Measurements from ENCODE around the gene KPNA6.

Gene KPNA6

GRCh38 chr1:32179443-32180185 lies 71.8 kb downstream of the KPNA6 start, which contains the start of gene TXLNA:
Gene TXLNA, plus strand, starts transcription at chr1:32179675. Its CDS starts 671 bp downstream, at chr1:32180346.
- Mint-ChIP-seq H3K36me3 (peaks cover 40% of the 10 kb centered on the region), H3K4me3 (peak within 1 kb of the TSS; percentile 91), H3K9me3 (no peaks in the 10 kb centered on the region), H3K27ac (peak within 1 kb of the TSS; percentile 94), H3K27me3 (peaks cover 4% of the 10 kb centered on the region), H3K4me1 (peaks cover 47% of the 10 kb centered on the region)
- CTCF ChIA-PET: interaction anchor here (0.6 to 1.2 kb wide), 3 partner anchors 20 to 36 kb away, joined by 3 to 7 read pairs (median 4); no protein-coding TSS in a partner anchor
- peak; percentile 93 for DNase-seq

- peaks cover 53% of the 10 kb centered on the region for H3K4me1 Mint-ChIP-seq
- CTCF ChIA-PET: interaction anchor here (0.6 to 1.5 kb wide), 5 partner anchors 16 to 192 kb away, joined by 3 to 7 read pairs (median 3); no protein-coding TSS in a partner anchor
- DNase-seq: peak; percentile 55
- H3K27me3 Mint-ChIP-seq: peaks cover 4% of the 10 kb centered on the region
- peak overlapping the region; percentile 91 for H3K4me3 Mint-ChIP-seq
- peaks cover 42% of the 10 kb centered on the region for H3K36me3 Mint-ChIP-seq
- H3K9me3 Mint-ChIP-seq: no peaks in the 10 kb centered on the region
- peak overlapping the region; percentile 88 for H3K27ac Mint-ChIP-seq
Observed at GRCh38 chr1:32180186-32181060, 72.6 kb downstream of the KPNA6 start.

GRCh38 chr1:32181065-32181464 lies 73.2 kb downstream of the KPNA6 start:
- no peak for DNase-seq
- no peaks in the 10 kb centered on the region for H3K9me3 Mint-ChIP-seq
- peak overlapping the region; percentile 91 for H3K4me3 Mint-ChIP-seq
- peaks cover 57% of the 10 kb centered on the region for H3K4me1 Mint-ChIP-seq
- CTCF ChIA-PET: interaction anchor here (1.1 to 1.5 kb wide), 3 partner anchors 18 to 192 kb away, joined by 3 to 7 read pairs (median 4); no protein-coding TSS in a partner anchor
- H3K36me3 Mint-ChIP-seq: peaks cover 43% of the 10 kb centered on the region
- H3K27me3 Mint-ChIP-seq: peaks cover 4% of the 10 kb centered on the region
- H3K27ac Mint-ChIP-seq: peak overlapping the region; percentile 88

- CTCF ChIA-PET: interaction anchor here (1.5 kb wide), 1 partner anchor 191 kb away, joined by 3 read pairs; no protein-coding TSS in a partner anchor
- H3K27ac Mint-ChIP-seq: peak overlapping the region; percentile 88
- H3K4me3 Mint-ChIP-seq: peak overlapping the region; percentile 91
- peaks cover 4% of the 10 kb centered on the region for H3K27me3 Mint-ChIP-seq
- DNase-seq: no peak
- H3K9me3 Mint-ChIP-seq: no peaks in the 10 kb centered on the region
- H3K4me1 Mint-ChIP-seq: peaks cover 62% of the 10 kb centered on the region
- peaks cover 48% of the 10 kb centered on the region for H3K36me3 Mint-ChIP-seq
Observed at GRCh38 chr1:32181563-32181962, 73.7 kb downstream of the KPNA6 start.

GRCh38 chr1:32182060-32182459 lies 74.2 kb downstream of the KPNA6 start:
- no peaks in the 10 kb centered on the region for H3K9me3 Mint-ChIP-seq
- DNase-seq: no peak
- CTCF ChIA-PET: interaction anchor here (1.5 kb wide), 1 partner anchor 191 kb away, joined by 3 read pairs; no protein-coding TSS in a partner anchor
- peaks cover 4% of the 10 kb centered on the region for H3K27me3 Mint-ChIP-seq
- peak overlapping the region; percentile 52 for H3K4me3 Mint-ChIP-seq
- no peak overlapping the region for H3K27ac Mint-ChIP-seq
- H3K4me1 Mint-ChIP-seq: peaks cover 64% of the 10 kb centered on the region
- H3K36me3 Mint-ChIP-seq: peaks cover 49% of the 10 kb centered on the region

GRCh38 chr1:32184650-32185049 lies 76.8 kb downstream of the KPNA6 start:
- Mint-ChIP-seq H3K4me3 (no peak overlapping the region), H3K9me3 (no peaks in the 10 kb centered on the region), H3K27me3 (peaks cover under 1% of the 10 kb centered on the region), H3K27ac (peak overlapping the region; percentile 25), H3K4me1 (peaks cover 61% of the 10 kb centered on the region), H3K36me3 (peaks cover 65% of the 10 kb centered on the region)
- CTCF ChIA-PET: interaction anchor here (0.7 to 1.2 kb wide), 2 partner anchors 12 to 31 kb away, joined by 3 to 5 read pairs; no protein-coding TSS in a partner anchor
- DNase-seq: no peak

- no peak overlapping the region for H3K4me3 Mint-ChIP-seq
- peaks cover 50% of the 10 kb centered on the region for H3K4me1 Mint-ChIP-seq
- H3K27ac Mint-ChIP-seq: peak overlapping the region; percentile 82
- no peaks in the 10 kb centered on the region for H3K9me3 Mint-ChIP-seq
- peaks cover 64% of the 10 kb centered on the region for H3K36me3 Mint-ChIP-seq
- H3K27me3 Mint-ChIP-seq: no peaks in the 10 kb centered on the region
- no peak for DNase-seq
- CTCF ChIA-PET: no interaction called here
Observed at GRCh38 chr1:32186077-32186476, 78.2 kb downstream of the KPNA6 start.

- CTCF ChIA-PET: no interaction called here
- peak overlapping the region; percentile 82 for H3K27ac Mint-ChIP-seq
- H3K4me3 Mint-ChIP-seq: no peak overlapping the region
- H3K36me3 Mint-ChIP-seq: peaks cover 64% of the 10 kb centered on the region
- H3K9me3 Mint-ChIP-seq: no peaks in the 10 kb centered on the region
- peaks cover 48% of the 10 kb centered on the region for H3K4me1 Mint-ChIP-seq
- no peaks in the 10 kb centered on the region for H3K27me3 Mint-ChIP-seq
- no peak for DNase-seq
Observed at GRCh38 chr1:32186491-32186890, 78.6 kb downstream of the KPNA6 start.

GRCh38 chr1:32187850-32188249 lies 80.0 kb downstream of the KPNA6 start:
- CTCF ChIA-PET: no interaction called here
- DNase-seq: no peak
- Mint-ChIP-seq H3K9me3 (no peaks in the 10 kb centered on the region), H3K27ac (no peak overlapping the region), H3K36me3 (peaks cover 68% of the 10 kb centered on the region), H3K27me3 (no peaks in the 10 kb centered on the region), H3K4me1 (peaks cover 39% of the 10 kb centered on the region), H3K4me3 (no peak overlapping the region)

GRCh38 chr1:32192220-32192948 lies 84.5 kb downstream of the KPNA6 start:
- H3K4me1 Mint-ChIP-seq: peaks cover 50% of the 10 kb centered on the region
- H3K9me3 Mint-ChIP-seq: no peaks in the 10 kb centered on the region
- H3K36me3 Mint-ChIP-seq: peaks cover 82% of the 10 kb centered on the region
- CTCF ChIA-PET: interaction anchor here (0.6 to 0.9 kb wide), 2 partner anchors 181 to 227 kb away, joined by 3 to 4 read pairs; no protein-coding TSS in a partner anchor
- no peak overlapping the region for H3K27ac Mint-ChIP-seq
- H3K4me3 Mint-ChIP-seq: no peak overlapping the region
- H3K27me3 Mint-ChIP-seq: no peaks in the 10 kb centered on the region
- DNase-seq: no peak

GRCh38 chr1:32194984-32195383 lies 87.1 kb downstream of the KPNA6 start:
- Mint-ChIP-seq H3K4me1 (peaks cover 68% of the 10 kb centered on the region), H3K36me3 (peaks cover 78% of the 10 kb centered on the region), H3K9me3 (no peaks in the 10 kb centered on the region), H3K27me3 (no peaks in the 10 kb centered on the region), H3K27ac (peak overlapping the region; percentile 58), H3K4me3 (no peak overlapping the region)
- no peak for DNase-seq
- CTCF ChIA-PET: interaction anchor here (0.8 to 2.1 kb wide), 2 partner anchors 21 to 86 kb away, joined by 3 to 10 read pairs; partner anchors contain the start of gene KPNA6

- Mint-ChIP-seq H3K4me3 (no peak overlapping the region), H3K27me3 (no peaks in the 10 kb centered on the region), H3K36me3 (peaks cover 73% of the 10 kb centered on the region), H3K4me1 (peaks cover 73% of the 10 kb centered on the region), H3K27ac (no peak overlapping the region), H3K9me3 (no peaks in the 10 kb centered on the region)
- CTCF ChIA-PET: interaction anchor here (0.8 to 2.1 kb wide), 3 partner anchors 15 to 87 kb away, joined by 3 to 10 read pairs (median 3); partner anchors contain the start of gene KPNA6
- no peak for DNase-seq
Observed at GRCh38 chr1:32195531-32195930, 87.7 kb downstream of the KPNA6 start.
